Measurements from ENCODE around the gene PGM5.

The PGM5 gene

DNA sequence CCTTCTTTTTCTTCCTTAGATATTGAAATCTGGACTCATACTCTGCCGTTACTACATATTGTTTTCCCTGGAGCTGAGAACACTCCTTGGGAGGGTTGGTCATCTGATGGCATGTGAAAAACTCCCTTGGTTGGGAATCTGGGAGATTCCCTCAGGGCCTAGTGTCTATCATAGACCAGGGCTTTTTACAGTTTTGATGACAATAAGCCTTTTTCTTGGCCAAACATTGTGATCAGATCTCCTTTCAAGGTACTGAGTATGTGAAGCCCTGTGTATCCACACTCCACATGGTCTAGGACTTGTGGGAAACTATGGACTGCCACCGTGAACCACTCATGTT lies 151.4 kb downstream of the PGM5 start:
- DNase-seq = no peak
- in situ Hi-C loops (cut with HindIII; ENCODE audit: low pct_ligation_motif_present, low sequenced_read_pairs) = no loop called here
- Histone ChIP-seq H3K36me3 (replicated peaks) (no peaks in the 10 kb centered on the region), H3K27ac (no peak overlapping the region), H3K4me3 (ENCODE audit: low read depth, low read length) (no peak overlapping the region), H3K27me3 (replicated peaks) (no peaks in the 10 kb centered on the region)
- TF ChIP-seq, protein P1, sequence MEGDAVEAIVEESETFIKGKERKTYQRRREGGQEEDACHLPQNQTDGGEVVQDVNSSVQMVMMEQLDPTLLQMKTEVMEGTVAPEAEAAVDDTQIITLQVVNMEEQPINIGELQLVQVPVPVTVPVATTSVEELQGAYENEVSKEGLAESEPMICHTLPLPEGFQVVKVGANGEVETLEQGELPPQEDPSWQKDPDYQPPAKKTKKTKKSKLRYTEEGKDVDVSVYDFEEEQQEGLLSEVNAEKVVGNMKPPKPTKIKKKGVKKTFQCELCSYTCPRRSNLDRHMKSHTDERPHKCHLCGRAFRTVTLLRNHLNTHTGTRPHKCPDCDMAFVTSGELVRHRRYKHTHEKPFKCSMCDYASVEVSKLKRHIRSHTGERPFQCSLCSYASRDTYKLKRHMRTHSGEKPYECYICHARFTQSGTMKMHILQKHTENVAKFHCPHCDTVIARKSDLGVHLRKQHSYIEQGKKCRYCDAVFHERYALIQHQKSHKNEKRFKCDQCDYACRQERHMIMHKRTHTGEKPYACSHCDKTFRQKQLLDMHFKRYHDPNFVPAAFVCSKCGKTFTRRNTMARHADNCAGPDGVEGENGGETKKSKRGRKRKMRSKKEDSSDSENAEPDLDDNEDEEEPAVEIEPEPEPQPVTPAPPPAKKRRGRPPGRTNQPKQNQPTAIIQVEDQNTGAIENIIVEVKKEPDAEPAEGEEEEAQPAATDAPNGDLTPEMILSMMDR (IDR thresholded peaks at IDR 0.05; ENCODE audit: low read depth, low read length, missing control alignments) = no peak

DNA sequence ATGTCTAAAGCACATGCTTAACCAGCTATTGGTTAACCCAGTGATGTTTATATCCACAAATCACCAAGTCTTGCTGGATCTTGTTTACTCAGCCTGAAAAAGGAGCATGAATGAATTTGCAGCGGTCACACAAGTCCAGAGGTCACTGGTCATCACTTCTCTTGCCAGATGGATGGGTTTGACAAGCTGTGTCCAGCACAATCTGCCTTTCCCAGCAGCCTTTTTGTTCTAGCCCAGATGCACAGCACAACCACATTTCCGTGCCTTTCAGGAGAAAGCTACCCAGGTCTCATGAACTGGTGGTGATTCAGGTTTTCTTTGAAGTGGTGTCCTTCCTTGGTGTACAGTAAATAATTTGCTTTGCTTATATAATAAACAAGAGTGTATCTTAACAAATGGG lies 152.1 kb downstream of the PGM5 start:
- Histone ChIP-seq H3K36me3 (replicated peaks) (no peaks in the 10 kb centered on the region), H3K27ac (no peak overlapping the region), H3K4me3 (ENCODE audit: low read depth, low read length) (no peak overlapping the region), H3K27me3 (replicated peaks) (no peaks in the 10 kb centered on the region)
- TF ChIP-seq, protein P1 (IDR thresholded peaks at IDR 0.05; ENCODE audit: low read depth, low read length, missing control alignments) = no peak
- in situ Hi-C loops (cut with HindIII; ENCODE audit: low pct_ligation_motif_present, low sequenced_read_pairs) = no loop called here
- no peak for DNase-seq

DNA sequence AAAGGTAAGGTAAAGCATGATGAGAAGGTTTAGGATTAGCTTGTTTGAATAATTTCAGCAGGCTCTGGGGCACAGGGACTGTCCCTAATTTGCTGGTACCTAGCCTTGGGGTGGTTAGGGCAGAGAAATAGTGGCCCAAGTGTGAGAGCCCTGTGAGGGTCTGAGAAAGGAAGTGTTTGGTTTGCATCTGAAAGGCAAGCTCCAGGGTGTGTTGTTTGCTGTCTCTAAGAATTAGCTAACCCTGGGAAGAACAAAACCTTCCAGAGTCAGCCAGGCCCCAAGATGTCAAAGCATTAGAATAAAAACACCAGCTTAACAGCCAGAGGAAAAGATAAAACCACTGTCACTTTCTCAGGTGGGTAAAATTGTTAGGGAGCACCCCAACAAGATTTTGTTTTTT lies 153.3 kb downstream of the PGM5 start:
- TF ChIP-seq, protein P1 (IDR thresholded peaks at IDR 0.05; ENCODE audit: low read depth, low read length, missing control alignments) = no peak
- H3K4me3 ChIP-seq (ENCODE audit: low read depth, low read length) = no peak overlapping the region
- in situ Hi-C loops (cut with HindIII; ENCODE audit: low pct_ligation_motif_present, low sequenced_read_pairs) = no loop called here

DNA sequence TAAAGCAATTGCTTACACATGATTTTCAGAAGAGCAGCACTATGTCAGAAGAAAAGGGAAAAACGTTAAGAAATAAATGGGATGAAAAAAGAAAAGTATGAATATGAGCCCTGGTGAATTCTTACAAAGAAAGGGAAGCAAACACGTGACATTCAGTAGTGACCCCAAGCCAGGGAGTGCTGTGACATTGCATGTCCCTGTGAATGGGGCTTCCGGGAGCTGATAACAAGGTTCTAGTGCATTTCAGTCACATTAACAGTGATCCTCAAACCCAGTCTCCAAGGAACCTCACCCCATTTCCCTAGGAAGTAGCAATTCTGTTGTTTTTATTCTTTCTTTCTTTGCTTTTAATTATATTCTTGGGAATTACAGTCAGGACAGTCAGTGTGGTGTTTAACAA lies 157.0 kb downstream of the PGM5 start:
- Histone ChIP-seq H3K4me3 (ENCODE audit: low read depth, low read length) (no peak overlapping the region), H3K27ac (no peak overlapping the region), H3K27me3 (replicated peaks) (no peaks in the 10 kb centered on the region), H3K36me3 (replicated peaks) (no peaks in the 10 kb centered on the region)
- no peak for DNase-seq
- TF ChIP-seq, protein P1 (IDR thresholded peaks at IDR 0.05; ENCODE audit: low read depth, low read length, missing control alignments) = no peak
- in situ Hi-C loops (cut with HindIII; ENCODE audit: low pct_ligation_motif_present, low sequenced_read_pairs) = no loop called here

More for the DNA sequence above, 153.3 kb downstream of the PGM5 start:
- Histone ChIP-seq H3K27me3 (replicated peaks) (no peaks in the 10 kb centered on the region), H3K36me3 (replicated peaks) (no peaks in the 10 kb centered on the region), H3K27ac (no peak overlapping the region)
- DNase-seq = no peak

DNA sequence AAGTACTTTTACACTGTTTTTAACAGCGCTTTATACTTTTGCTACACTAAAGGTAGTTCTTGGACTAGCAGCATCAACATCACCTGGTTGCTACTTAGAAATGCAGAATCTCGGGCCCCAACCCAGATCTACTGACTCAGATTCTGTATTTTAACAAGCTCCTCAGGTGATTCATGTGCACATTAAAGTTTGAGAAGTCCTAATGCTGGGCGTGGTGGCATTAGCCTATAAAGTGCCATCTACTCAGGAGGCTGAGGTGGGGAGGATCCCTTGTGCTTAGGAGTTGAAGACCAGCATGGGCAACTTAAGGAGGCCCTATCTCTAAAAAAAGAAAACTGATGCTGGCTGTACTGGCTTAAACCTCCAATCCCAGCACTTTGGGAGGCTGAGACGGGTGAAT lies 157.6 kb downstream of the PGM5 start:
- no peak overlapping the region for H3K4me3 ChIP-seq (ENCODE audit: low read depth, low read length)
- TF ChIP-seq, protein P1 (IDR thresholded peaks at IDR 0.05; ENCODE audit: low read depth, low read length, missing control alignments) = no peak
- no peak overlapping the region for H3K27ac ChIP-seq
- DNase-seq = no peak
- in situ Hi-C loops (cut with HindIII; ENCODE audit: low pct_ligation_motif_present, low sequenced_read_pairs) = no loop called here
- H3K36me3 ChIP-seq (replicated peaks) = no peaks in the 10 kb centered on the region
- no peaks in the 10 kb centered on the region for H3K27me3 ChIP-seq (replicated peaks)

DNA sequence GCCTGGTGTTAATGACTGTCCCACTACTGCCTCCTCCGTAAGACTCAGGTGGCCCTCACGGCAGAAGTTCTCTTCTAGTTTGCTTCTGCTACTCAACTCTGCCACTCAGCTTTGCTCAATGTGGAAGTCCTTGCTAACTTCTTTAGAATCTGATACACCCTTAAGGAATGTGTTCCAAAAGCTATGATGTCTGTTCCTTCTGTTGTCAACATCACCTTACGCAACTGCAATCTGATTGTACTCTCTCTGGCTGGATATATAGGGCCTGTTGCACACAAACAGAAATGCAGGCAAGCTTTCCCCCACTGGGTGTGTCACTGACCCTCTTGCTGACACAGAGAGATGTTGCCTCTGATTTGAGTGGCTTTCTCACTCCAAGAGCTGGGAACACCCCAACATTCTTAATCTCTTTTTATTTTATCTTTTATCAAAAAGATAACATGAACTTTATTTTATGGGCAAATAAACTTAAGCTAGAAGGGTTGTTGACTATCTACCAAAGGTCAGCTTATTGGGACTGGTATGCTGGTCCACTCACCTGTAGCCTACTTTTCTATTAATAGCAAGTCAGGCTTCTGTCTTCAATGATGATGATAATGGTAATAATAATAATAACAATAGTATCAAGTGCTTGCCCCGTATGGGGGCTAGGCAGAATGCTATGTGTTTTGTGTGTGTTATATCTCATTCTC lies 159.1 kb downstream of the PGM5 start:
- in situ Hi-C loops (cut with HindIII; ENCODE audit: low pct_ligation_motif_present, low sequenced_read_pairs) = no loop called here
- Histone ChIP-seq H3K36me3 (replicated peaks) (no peaks in the 10 kb centered on the region), H3K27ac (no peak overlapping the region), H3K27me3 (replicated peaks) (no peaks in the 10 kb centered on the region), H3K4me3 (ENCODE audit: low read depth, low read length) (no peak overlapping the region)
- TF ChIP-seq, protein P1 (IDR thresholded peaks at IDR 0.05; ENCODE audit: low read depth, low read length, missing control alignments) = no peak
- DNase-seq = peak; percentile 58

All from brain microvascular endothelial cell (primary cell).